Spleen (tissue), 11 donors: Measurements from ENCODE around the gene DYSF. TPM values are rescaled to one million over a fixed set of nuclear protein-coding genes. Genes with fewer than 3 reads are reported as not detected.
A peak's percentile ranks its signal among the peaks of the same experiment; 100 is the strongest.

Experiments used
- DNase-seq: peaks from one replicate; pipeline ENCODE4 v3.0.0-alpha.2; 2020
- H3K27ac ChIP-seq, 8 donors: fragments of 200-600 bp; sonication (generic) in 7 of 8; 1 replicate in 4 of 8; 2 replicates in 4 of 8; pipeline versions ENCODE4 v1.5.0 to v1.8.0; 2016 to 2021; ENCODE audit warnings: inconsistent platforms in 4 of 8, mild to moderate bottlenecking in 4 of 8, moderate library complexity in 1 of 8
- H3K27me3 ChIP-seq, 7 donors: fragments of 200-600 bp; sonication (generic) in 6 of 7; replicated peaks in 1 of 7; 1 replicate in 4 of 7; 2 replicates in 3 of 7; pipeline versions ENCODE4 v1.5.0 to v1.8.0; 2016 to 2021; ENCODE audit warnings: inconsistent platforms in 3 of 7, mild to moderate bottlenecking in 1 of 7
- H3K36me3 ChIP-seq, 6 donors: fragments of 200-600 bp; sonication (generic) in 5 of 6; 1 replicate in 4 of 6; 2 replicates in 2 of 6; pipeline versions ENCODE4 v1.5.0 to v1.8.0; 2016 to 2021; ENCODE audit warnings: inconsistent platforms in 2 of 6
- H3K4me1 ChIP-seq, 6 donors: fragments of 200-600 bp; sonication (generic) in 5 of 6; 1 replicate in 3 of 6; 2 replicates in 3 of 6; pipeline versions ENCODE4 v1.5.0 to v1.8.0; 2016 to 2021; ENCODE audit warnings: inconsistent platforms in 3 of 6
- H3K4me3 ChIP-seq, 8 donors: fragments of 200-600 bp; sonication (generic) in 7 of 8; 1 replicate in 4 of 8; 2 replicates in 4 of 8; pipeline versions ENCODE4 v1.5.0 to v1.8.0; 2016 to 2021; ENCODE audit warnings: inconsistent platforms in 4 of 8, mild to moderate bottlenecking in 4 of 8, moderate library complexity in 2 of 8
- H3K9me3 ChIP-seq, 8 donors: fragments of 200-600 bp; sonication (generic) in 7 of 8; 1 replicate in 4 of 8; 2 replicates in 4 of 8; pipeline versions ENCODE4 v1.5.0 to v1.8.0; 2016 to 2021; ENCODE audit warnings: inconsistent platforms in 4 of 8
- CTCF ChIP-seq, 11 experiments: fragments of 200-600 bp in 7 of 11; fragments of 450-650 bp in 4 of 11; sonication (generic) in 4 of 11; IDR thresholded peaks in 8 of 11; conservative IDR thresholded peaks in 3 of 11; 1 replicate in 7 of 11; 2 replicates in 4 of 11; pipeline versions ENCODE4 v1.4.0 to v1.8.0; 2016 to 2021; ENCODE audit warnings: antibody characterized with exemption in 11 of 11, inconsistent platforms in 4 of 11, mild to moderate bottlenecking in 1 of 11
- POLR2A ChIP-seq, 3 donors: fragments of 450-650 bp; IDR thresholded peaks; one replicate each; pipeline ENCODE4 v1.5.1; 2017; ENCODE audit warnings: antibody characterized with exemption in 3 of 3, mild to moderate bottlenecking in 1 of 3
- POLR2AphosphoS5 ChIP-seq, 3 donors: sonication (generic); formaldehyde crosslinking; IDR thresholded peaks; one replicate each; pipeline ENCODE4 v1.5.1; 2017; ENCODE audit warnings: antibody characterized with exemption in 3 of 3
- WGBS, 5 donors: extraction: QIAGEN DNeasy Blood & Tissue Kit in 3 of 5; methylation state at CpG; one replicate each; pipeline versions ENCODE4 v1.1.5 to v1.1.7; 2013 to 2018; 5-methylcytosine and 5-hydroxymethylcytosine counted together
- intact Hi-C: fragments of 100-400 bp; cut with DNase I; formaldehyde crosslinking; loops from one replicate; pipeline ENCODE4 v1.15.0; 2023; ENCODE audit warnings: low total_unique reads
- polyA plus RNA-seq, 3 donors: library from polyadenylated mRNA; stranded (reverse); fragments of 200-250 nt; gene quantifications; one replicate each; pipeline ENCODE4 v1.2.1, GENCODE V29; 2013
- total RNA-seq, 7 donors: library from RNA; depleted of rRNA in 3 of 7; stranded (reverse); fragments of >200 nt in 3 of 7; fragmentation: NEBNext Ultra II Directional in 4 of 7; extraction: Animal tissue kit (Norgen Biotek cat#: 25700) in 4 of 7; gene quantifications; one replicate each; pipeline versions ENCODE4 v1.1.0 to v1.2.1, GENCODE V29; 2016 to 2021
- donor health status: healthy with polysubstance abuse.
- donor health status: DM: no; HTN: no; CAD: no; lungs with moderate emphysema.
- donor health status: DM: no; HTN: no; CAD: no.
- donor health status: Bipolar disorder and iron deficiency.
- donor health status: healthy.
- donor health status: DM: no; HTN: no; CAD: no.
- donor health status: DM: yes; HTN: yes; CAD: no.

The DYSF gene
- total and polyA plus RNA-seq, 10 donors = 4.0 to 287 (median 124) TPM

- Histone ChIP-seq H3K36me3 (peaks cover 0 to 40% (median 0%) of the 10 kb centered on the region in 6 donors), H3K9me3 (peaks cover 0 to 16% (median 7%) of the 10 kb centered on the region in 8 donors), H3K4me3 (no peak overlapping the region), H3K4me1 (peaks cover 5 to 87% (median 33%) of the 10 kb centered on the region in 6 donors), H3K27me3 (peaks cover 0 to 37% (median 4%) of the 10 kb centered on the region in 7 donors), H3K27ac (peak overlapping the region in 2 of 8 donors; percentile 22 to 25)
- intact Hi-C loops = loop anchor here (2.0 kb wide), 1 partner anchor 50 kb away; no protein-coding TSS in a partner anchor
- 44 to 77% (median 56%) methylated on average over 5 of the region's 5 CpGs for WGBS, 5 donors
- TF ChIP-seq CTCF (IDR thresholded peaks at IDR 0.05 in 8 of 11, conservative IDR thresholded peaks at IDR 0.05 in 3 of 11) (no peak), POLR2AphosphoS5 (IDR thresholded peaks at IDR 0.05) (no peak), POLR2A (IDR thresholded peaks at IDR 0.05) (no peak)
- DNase-seq = no peak
These were observed 7.9 kb downstream of the DYSF start for GRCh38 chr2:71461304-71461671.

DNA sequence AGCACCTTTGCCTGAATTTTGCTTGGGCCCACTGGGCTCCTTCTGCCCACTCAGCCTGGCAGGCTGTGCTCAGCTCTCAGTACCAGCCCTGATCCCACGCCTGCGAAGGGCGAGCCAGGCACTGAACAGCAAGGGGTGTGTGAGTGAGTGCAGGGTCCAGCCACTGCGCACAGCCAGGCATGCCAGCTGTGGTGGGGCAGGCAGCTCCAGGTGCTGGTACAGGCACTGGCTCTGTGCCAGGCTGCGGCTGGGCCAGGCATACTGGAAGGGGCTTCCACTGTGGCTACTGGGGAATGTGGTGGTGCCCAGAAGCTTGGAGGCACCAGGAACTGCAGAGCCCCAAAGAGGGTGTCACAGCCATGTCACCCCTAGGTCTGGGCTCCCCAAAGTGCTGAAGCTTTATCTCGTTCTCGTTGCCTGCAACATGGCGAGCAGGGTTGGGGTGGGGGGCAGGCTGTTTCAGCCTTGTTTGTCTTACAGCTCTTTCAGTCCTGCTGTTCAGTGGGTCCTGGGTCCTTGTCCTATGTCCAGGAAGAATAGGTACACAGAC, 8.8 kb downstream of the DYSF start:
- WGBS, 5 donors = 85 to 98% (median 91%) methylated on average over 7 to 8 of the region's 8 CpGs

DNA sequence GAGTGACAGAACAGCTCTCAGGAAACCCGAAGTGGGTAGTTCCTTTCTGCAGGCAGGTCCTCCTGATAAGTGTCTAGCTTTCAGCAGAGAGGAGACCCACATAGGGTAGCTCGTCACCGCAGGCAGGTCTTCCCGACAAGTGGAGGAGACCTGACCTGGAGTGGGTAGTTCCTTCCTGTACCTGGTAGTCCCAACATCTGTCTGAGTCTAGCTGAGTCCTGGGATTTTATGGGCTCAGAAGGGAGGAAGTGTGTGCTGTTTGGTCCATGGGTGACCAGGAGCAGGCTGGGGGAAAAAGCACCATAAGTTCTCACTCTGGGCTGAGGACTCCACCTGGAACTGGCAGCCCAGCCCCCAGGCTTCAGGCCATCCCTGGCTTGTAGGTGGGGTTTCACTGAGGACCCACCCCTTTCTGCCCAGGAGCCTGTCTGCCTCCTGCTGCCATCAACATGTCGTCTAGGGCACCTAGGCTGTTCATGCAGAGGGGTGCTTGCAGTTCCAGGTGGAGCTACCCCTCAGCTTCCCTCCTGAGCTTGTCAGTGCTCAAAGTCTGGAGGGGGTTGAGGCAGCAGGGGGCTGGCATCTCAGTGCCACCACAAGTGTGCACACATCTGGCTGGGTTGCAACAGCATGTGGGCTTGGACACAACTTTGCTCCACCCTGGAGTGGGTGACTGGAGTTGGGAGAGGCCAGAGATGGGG, 9.4 kb downstream of the DYSF start:
- no peak for TF ChIP-seq POLR2AphosphoS5 (IDR thresholded peaks at IDR 0.05)
- TF ChIP-seq POLR2A (IDR thresholded peaks at IDR 0.05) = no peak
- TF ChIP-seq CTCF (IDR thresholded peaks at IDR 0.05 in 8 of 11, conservative IDR thresholded peaks at IDR 0.05 in 3 of 11) = no peak
- WGBS, 5 donors = 90 to 96% (median 94%) methylated on average over 4 to 5 of the region's 5 CpGs
- Histone ChIP-seq H3K4me3 (no peak overlapping the region), H3K4me1 (peaks cover 5 to 87% (median 38%) of the 10 kb centered on the region in 6 donors), H3K36me3 (peaks cover 0 to 26% (median 0%) of the 10 kb centered on the region in 6 donors), H3K27ac (no peak overlapping the region), H3K9me3 (peaks cover 0 to 16% (median 7%) of the 10 kb centered on the region in 8 donors), H3K27me3 (peaks cover 0 to 51% (median 9%) of the 10 kb centered on the region in 7 donors)
- no peak for DNase-seq
- intact Hi-C loops = no loop called here

More for the DNA sequence above, 8.8 kb downstream of the DYSF start:
- Histone ChIP-seq H3K4me3 (no peak overlapping the region), H3K27ac (no peak overlapping the region), H3K36me3 (peaks cover 0 to 32% (median 0%) of the 10 kb centered on the region in 6 donors), H3K27me3 (peaks cover 0 to 44% (median 9%) of the 10 kb centered on the region in 7 donors), H3K4me1 (peaks cover 5 to 87% (median 36%) of the 10 kb centered on the region in 6 donors), H3K9me3 (peaks cover 0 to 16% (median 7%) of the 10 kb centered on the region in 8 donors)
- DNase-seq = no peak
- intact Hi-C loops = no loop called here
- TF ChIP-seq CTCF (IDR thresholded peaks at IDR 0.05 in 8 of 11, conservative IDR thresholded peaks at IDR 0.05 in 3 of 11) (no peak), POLR2AphosphoS5 (IDR thresholded peaks at IDR 0.05) (peak in 1 of 3 donors; percentile 40)

DNA sequence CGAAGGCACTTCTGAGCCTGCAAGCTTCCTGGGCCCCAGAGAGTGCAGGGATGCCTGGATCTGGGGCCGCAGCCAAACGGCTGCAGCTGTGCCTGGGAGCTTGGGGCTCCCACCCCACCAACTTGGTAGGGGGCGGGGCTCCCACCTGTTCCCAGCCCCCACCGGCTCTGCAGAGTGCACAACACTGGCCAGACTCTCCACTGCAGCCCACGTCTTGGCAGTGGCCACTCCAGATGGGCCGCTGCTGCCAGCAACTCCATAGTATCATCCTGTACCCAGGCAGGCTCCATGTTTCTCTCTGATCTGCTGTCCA, 9.9 kb downstream of the DYSF start:
- Histone ChIP-seq H3K9me3 (peaks cover 0 to 16% (median 7%) of the 10 kb centered on the region in 8 donors), H3K27ac (no peak overlapping the region), H3K27me3 (peaks cover 0 to 56% (median 9%) of the 10 kb centered on the region in 7 donors), H3K4me3 (no peak overlapping the region), H3K4me1 (peaks cover 8 to 87% (median 40%) of the 10 kb centered on the region in 6 donors), H3K36me3 (peaks cover 0 to 27% (median 0%) of the 10 kb centered on the region in 6 donors)
- intact Hi-C loops = no loop called here
- no peak for DNase-seq
- WGBS, 5 donors = 88 to 100% (median 94%) methylated on average over 1 to 7 of the region's 7 CpGs; no CpG with 5 or more reads in 1 of the 5 donors
- TF ChIP-seq POLR2A (IDR thresholded peaks at IDR 0.05) (no peak), CTCF (IDR thresholded peaks at IDR 0.05 in 8 of 11, conservative IDR thresholded peaks at IDR 0.05 in 3 of 11) (no peak), POLR2AphosphoS5 (IDR thresholded peaks at IDR 0.05) (no peak)
